Nephron (organoid): ENCODE results near the gene APOO.

Source experiments
- H3K27ac Mint-ChIP-seq, 3 experiments: 2 replicates each; pipeline ENCODE4 v1.8.0; 2020; ENCODE audit warnings: mixed read lengths in 3 of 3, mild to moderate bottlenecking in 2 of 3, moderate library complexity in 1 of 3
- H3K27me3 Mint-ChIP-seq: 2 replicates; pipeline ENCODE4 v1.8.0; 2021; ENCODE audit warnings: low read depth, mild to moderate bottlenecking, moderate library complexity, mixed read lengths
- H3K36me3 Mint-ChIP-seq: 2 replicates; pipeline ENCODE4 v1.8.0; 2020; ENCODE audit warnings: low read depth, mixed read lengths
- H3K4me1 Mint-ChIP-seq: 2 replicates; pipeline ENCODE4 v1.8.0; 2020; ENCODE audit warnings: mixed read lengths
- H3K4me3 Mint-ChIP-seq, 3 experiments: 2 replicates each; pipeline ENCODE4 v1.8.0; 2020; ENCODE audit warnings: mild to moderate bottlenecking in 3 of 3, mixed read lengths in 3 of 3, moderate library complexity in 2 of 3
- H3K9me3 Mint-ChIP-seq: 2 replicates; pipeline ENCODE4 v1.8.0; 2020; ENCODE audit warnings: mixed read lengths
- CTCF ChIP-seq, 3 experiments: fragments of 200-600 bp; sonication (generic); IDR thresholded peaks; one replicate each; pipeline ENCODE4 v1.5.0; 2021; ENCODE audit warnings: antibody characterized with exemption in 3 of 3; ENCODE audit not compliant: unreplicated experiment in 3 of 3

APOO gene

GRCh38 chrX:23820235-23820782 lies 87.4 kb downstream of the APOO start:
- no peaks in the 10 kb centered on the region for H3K9me3 Mint-ChIP-seq
- H3K27ac Mint-ChIP-seq, result no peak overlapping the region
- H3K4me1 Mint-ChIP-seq, result no peaks in the 10 kb centered on the region
- H3K27me3 Mint-ChIP-seq, result no peaks in the 10 kb centered on the region
- H3K36me3 Mint-ChIP-seq, result no peaks in the 10 kb centered on the region
- TF ChIP-seq CTCF (IDR thresholded peaks at IDR 0.05; ENCODE audit: unreplicated experiment in 3 of 3), result no peak
- no peak overlapping the region for H3K4me3 Mint-ChIP-seq

- Mint-ChIP-seq H3K4me1 (no peaks in the 10 kb centered on the region), H3K27me3 (no peaks in the 10 kb centered on the region), H3K9me3 (no peaks in the 10 kb centered on the region), H3K4me3 (no peak overlapping the region), H3K27ac (no peak overlapping the region), H3K36me3 (no peaks in the 10 kb centered on the region)
- TF ChIP-seq CTCF (IDR thresholded peaks at IDR 0.05; ENCODE audit: unreplicated experiment in 3 of 3), result no peak
Measured at GRCh38 chrX:23819385-23820234, 88.1 kb downstream of the APOO start.

GRCh38 chrX:23817979-23818336 lies 89.8 kb downstream of the APOO start:
- no peak for TF ChIP-seq CTCF (IDR thresholded peaks at IDR 0.05; ENCODE audit: unreplicated experiment in 3 of 3)
- Mint-ChIP-seq H3K36me3 (no peaks in the 10 kb centered on the region), H3K27me3 (no peaks in the 10 kb centered on the region), H3K4me1 (no peaks in the 10 kb centered on the region), H3K9me3 (no peaks in the 10 kb centered on the region), H3K4me3 (no peak overlapping the region), H3K27ac (no peak overlapping the region)

- H3K4me1 Mint-ChIP-seq, result peaks cover 5% of the 10 kb centered on the region
- no peaks in the 10 kb centered on the region for H3K36me3 Mint-ChIP-seq
- H3K27ac Mint-ChIP-seq, result no peak overlapping the region
- no peaks in the 10 kb centered on the region for H3K27me3 Mint-ChIP-seq
- no peak overlapping the region for H3K4me3 Mint-ChIP-seq
- no peak for TF ChIP-seq CTCF (IDR thresholded peaks at IDR 0.05; ENCODE audit: unreplicated experiment in 3 of 3)
- no peaks in the 10 kb centered on the region for H3K9me3 Mint-ChIP-seq
Measured at GRCh38 chrX:23816179-23816578, 91.6 kb downstream of the APOO start.

- Mint-ChIP-seq H3K27ac (no peak overlapping the region), H3K36me3 (no peaks in the 10 kb centered on the region), H3K9me3 (no peaks in the 10 kb centered on the region), H3K27me3 (no peaks in the 10 kb centered on the region), H3K4me1 (peaks cover 5% of the 10 kb centered on the region), H3K4me3 (no peak overlapping the region)
- no peak for TF ChIP-seq CTCF (IDR thresholded peaks at IDR 0.05; ENCODE audit: unreplicated experiment in 3 of 3)
Measured at GRCh38 chrX:23815376-23815775, 92.4 kb downstream of the APOO start.

- Mint-ChIP-seq H3K4me3 (no peak overlapping the region), H3K27ac (no peak overlapping the region), H3K9me3 (no peaks in the 10 kb centered on the region), H3K36me3 (no peaks in the 10 kb centered on the region), H3K4me1 (peaks cover 5% of the 10 kb centered on the region), H3K27me3 (no peaks in the 10 kb centered on the region)
- no peak for TF ChIP-seq CTCF (IDR thresholded peaks at IDR 0.05; ENCODE audit: unreplicated experiment in 3 of 3)
Measured at GRCh38 chrX:23813808-23814207, 93.9 kb downstream of the APOO start.
